Calu3 (cell line): Measurements from ENCODE around the gene PRKN. TPM values are rescaled to one million over a fixed set of nuclear protein-coding genes. Genes with fewer than 3 reads are reported as not detected.

Source experiments
- Bru-seq: library from RNA; stranded (reverse); fragments of 400-500 nt; gene quantifications from one replicate; lab custom pipeline; 2021; lab: Mats Ljungman, UMichigan
- BruChase-seq, 2 experiments: library from RNA; stranded (reverse); fragments of 400-500 nt; gene quantifications; one replicate each; lab custom pipeline; 2021; lab: Mats Ljungman, UMichigan
- BruUV-seq: library from RNA; stranded (reverse); fragments of 400-500 nt; replicated peaks from 2 replicates; lab custom pipeline; 2021; lab: Mats Ljungman, UMichigan
- CTCF ChIA-PET: fragments of 300-600 bp; sonication (Branson Sonifier 250); formaldehyde crosslinking; loops from one replicate; lab custom pipeline; 2022; ENCODE audit warnings: antibody characterized with exemption; lab: Charles Lee
- DNase-seq: peaks from one replicate; pipeline ENCODE4 v3.0.0; 2022
- H3K27ac Mint-ChIP-seq: one replicate; pipeline ENCODE4 v1.8.0; 2022; ENCODE audit warnings: mixed read lengths; ENCODE audit not compliant: unreplicated experiment
- H3K27me3 Mint-ChIP-seq: one replicate; pipeline ENCODE4 v1.8.0; 2022; ENCODE audit warnings: mixed read lengths; ENCODE audit not compliant: unreplicated experiment
- H3K36me3 Mint-ChIP-seq: one replicate; pipeline ENCODE4 v1.8.0; 2022; ENCODE audit warnings: mild to moderate bottlenecking, moderate library complexity, mixed read lengths; ENCODE audit not compliant: insufficient read depth, unreplicated experiment
- H3K4me1 Mint-ChIP-seq: one replicate; pipeline ENCODE4 v1.8.0; 2022; ENCODE audit warnings: mild to moderate bottlenecking, low read depth, mixed read lengths; ENCODE audit not compliant: unreplicated experiment
- H3K4me3 Mint-ChIP-seq: one replicate; pipeline ENCODE4 v1.8.0; 2022; ENCODE audit warnings: mild to moderate bottlenecking, low read depth, moderate library complexity, mixed read lengths; ENCODE audit not compliant: unreplicated experiment
- H3K9me3 Mint-ChIP-seq: one replicate; pipeline ENCODE4 v1.8.0; 2022; ENCODE audit warnings: low read depth, mixed read lengths; ENCODE audit not compliant: unreplicated experiment
- intact Hi-C: fragments of 100-400 bp; cut with micrococcal nuclease; formaldehyde crosslinking; loops from one replicate; pipeline ENCODE4 v1.10.0; 2022; ENCODE audit not compliant: unreplicated experiment
- long read RNA-seq: library from polyadenylated mRNA; stranded (forward); transcript quantifications from one replicate; pipeline ENCODE4 v2.0.0, GENCODE V29; 2022
- total RNA-seq: library from RNA; stranded (reverse); gene quantifications from 2 replicates; pipeline ENCODE4 v1.2.3, GENCODE V29; 2022
- TF ChIP-seq, protein P1 (sequence below): fragments of 200-600 bp; IDR thresholded peaks from one replicate; pipeline ENCODE4 v1.8.0; 2022; ENCODE audit warnings: antibody characterized with exemption; ENCODE audit not compliant: unreplicated experiment

Gene PRKN
- total RNA-seq: 2.4 and 3.8 TPM in 2 replicates
- percentile 30 among the genes with signal in this experiment for Bru-seq, nascent RNA
- percentile 36 among the genes with signal in this experiment for BruChase-seq, experiment 1, labeled RNA remaining after a 6-hour chase
- percentile 33 among the genes with signal in this experiment for BruChase-seq, experiment 2, labeled RNA remaining after a 2-hour chase
- long read RNA-seq, partial matches to known transcripts: 0 of 2 reads
- long read RNA-seq, other reads (novel, unspliced or antisense): 2 of 2 reads

DNA sequence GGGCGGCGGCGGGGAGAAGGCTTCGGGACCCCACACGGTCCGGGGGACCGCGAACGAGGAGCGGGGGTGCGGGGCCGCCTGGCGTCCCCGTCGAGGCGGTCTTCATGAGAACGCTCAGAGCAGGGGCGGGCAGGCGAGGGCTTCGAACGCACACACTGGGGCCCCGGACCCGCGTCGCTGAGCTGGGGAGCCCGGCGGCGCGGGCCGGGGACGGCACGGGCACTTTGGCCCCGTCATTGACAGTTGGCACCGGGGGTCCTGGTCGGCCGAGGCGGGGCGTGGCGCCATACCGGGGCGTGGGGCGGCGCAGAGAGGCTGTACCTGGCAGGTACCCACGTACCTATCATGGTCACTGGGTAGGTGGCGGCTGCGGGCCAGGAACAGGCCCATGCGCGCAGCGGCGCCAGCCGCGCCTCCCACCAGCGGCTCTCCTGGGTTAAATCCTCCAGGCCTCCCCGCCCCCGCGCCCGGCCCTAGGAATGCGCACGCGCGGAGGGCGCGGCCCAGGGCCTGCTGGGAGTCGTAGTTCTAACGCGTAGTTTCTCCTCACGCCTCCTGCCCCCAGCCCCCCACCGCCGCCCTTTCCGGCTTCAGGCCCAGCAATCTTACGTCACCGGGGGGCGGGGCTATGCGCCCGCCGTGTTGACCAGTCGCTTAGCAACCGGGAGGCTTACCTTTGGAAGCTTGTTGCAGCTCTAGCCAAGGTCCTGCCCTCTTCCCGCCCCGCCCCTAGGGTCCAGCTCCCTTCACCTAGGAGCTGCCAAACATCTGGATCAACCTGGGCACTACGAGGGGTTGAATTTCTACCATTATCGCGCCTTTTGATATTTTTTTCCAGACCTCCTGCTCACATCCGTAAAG is at the start of gene PRKN, which contains the start of gene PACRG:
PRKN (minus strand) TSS at position 445 of the 861 bp plus-strand sequence.
PACRG (plus strand) TSS at position 653 of the 861 bp plus-strand sequence.
- Mint-ChIP-seq H3K36me3 (peaks cover 18% of the 10 kb centered on the region), H3K9me3 (no peaks in the 10 kb centered on the region), H3K27me3 (no peaks in the 10 kb centered on the region), H3K4me3 (peak within 1 kb of the TSS; percentile 80), H3K4me1 (peaks cover 10% of the 10 kb centered on the region), H3K27ac (peak within 1 kb of the TSS; percentile 89)
- CTCF ChIA-PET: no interaction called here
- TF ChIP-seq, protein P1, sequence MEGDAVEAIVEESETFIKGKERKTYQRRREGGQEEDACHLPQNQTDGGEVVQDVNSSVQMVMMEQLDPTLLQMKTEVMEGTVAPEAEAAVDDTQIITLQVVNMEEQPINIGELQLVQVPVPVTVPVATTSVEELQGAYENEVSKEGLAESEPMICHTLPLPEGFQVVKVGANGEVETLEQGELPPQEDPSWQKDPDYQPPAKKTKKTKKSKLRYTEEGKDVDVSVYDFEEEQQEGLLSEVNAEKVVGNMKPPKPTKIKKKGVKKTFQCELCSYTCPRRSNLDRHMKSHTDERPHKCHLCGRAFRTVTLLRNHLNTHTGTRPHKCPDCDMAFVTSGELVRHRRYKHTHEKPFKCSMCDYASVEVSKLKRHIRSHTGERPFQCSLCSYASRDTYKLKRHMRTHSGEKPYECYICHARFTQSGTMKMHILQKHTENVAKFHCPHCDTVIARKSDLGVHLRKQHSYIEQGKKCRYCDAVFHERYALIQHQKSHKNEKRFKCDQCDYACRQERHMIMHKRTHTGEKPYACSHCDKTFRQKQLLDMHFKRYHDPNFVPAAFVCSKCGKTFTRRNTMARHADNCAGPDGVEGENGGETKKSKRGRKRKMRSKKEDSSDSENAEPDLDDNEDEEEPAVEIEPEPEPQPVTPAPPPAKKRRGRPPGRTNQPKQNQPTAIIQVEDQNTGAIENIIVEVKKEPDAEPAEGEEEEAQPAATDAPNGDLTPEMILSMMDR: no peak
- peak; percentile 100 for DNase-seq
- intact Hi-C loops: loop anchor here (10.0 kb wide), 1 partner anchor 973 kb away; no protein-coding TSS in a partner anchor
- no TSS peak for BruUV-seq

DNA sequence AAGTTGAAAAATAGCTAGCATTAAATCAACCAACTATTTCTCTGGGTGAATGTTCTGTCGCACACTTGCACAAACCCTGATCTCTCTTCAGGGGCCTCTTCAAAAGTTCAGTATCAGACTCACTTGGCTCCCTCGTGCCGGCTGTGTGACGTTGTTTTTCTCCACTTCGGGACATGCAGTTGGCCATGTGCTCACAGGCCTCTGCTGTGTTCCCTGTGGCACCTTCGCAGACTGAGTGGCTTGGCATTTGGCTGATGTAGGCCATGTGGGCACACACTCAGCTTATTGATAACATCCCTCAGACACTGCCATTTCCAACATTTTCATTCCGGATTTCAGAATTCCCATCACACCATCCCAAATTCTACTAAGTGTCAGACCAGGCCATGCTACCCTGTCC is 49.5 kb upstream of the PRKN start:
- intact Hi-C loops: no loop called here

DNA sequence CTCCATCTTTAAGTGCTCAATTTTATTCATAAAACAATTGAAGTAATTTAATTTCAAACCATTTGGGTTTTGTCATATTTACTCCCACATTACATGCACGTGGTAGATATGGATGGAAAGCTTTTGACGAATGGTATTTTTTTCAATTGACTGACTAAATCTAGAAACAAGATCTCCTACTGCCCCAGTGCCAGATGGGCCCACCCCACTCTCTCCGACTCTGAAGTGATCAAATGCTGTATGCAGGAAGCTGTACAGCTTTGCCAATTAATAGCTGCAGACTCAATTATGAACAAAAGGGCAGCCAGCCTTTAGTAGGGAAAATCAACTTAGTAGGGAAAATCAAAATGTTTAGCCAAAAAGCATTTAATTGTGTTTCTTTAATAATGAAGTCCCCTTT is 46.4 kb upstream of the PRKN start:
- H3K27ac Mint-ChIP-seq: no peak overlapping the region
- H3K4me3 Mint-ChIP-seq: no peak overlapping the region
- no peaks in the 10 kb centered on the region for H3K27me3 Mint-ChIP-seq
- CTCF ChIA-PET: no interaction called here
- no TSS peak for BruUV-seq
- intact Hi-C loops: loop anchor here (2.0 kb wide), 1 partner anchor 35 kb away; no protein-coding TSS in a partner anchor
- H3K9me3 Mint-ChIP-seq: no peaks in the 10 kb centered on the region
- H3K36me3 Mint-ChIP-seq: no peaks in the 10 kb centered on the region
- no peaks in the 10 kb centered on the region for H3K4me1 Mint-ChIP-seq
- DNase-seq: no peak
- TF ChIP-seq, protein P1: no peak

More for the DNA sequence above, 49.5 kb upstream of the PRKN start:
- BruUV-seq: no TSS peak
- no peak overlapping the region for H3K27ac Mint-ChIP-seq
- peaks cover 7% of the 10 kb centered on the region for H3K9me3 Mint-ChIP-seq
- DNase-seq: no peak
- H3K27me3 Mint-ChIP-seq: no peaks in the 10 kb centered on the region
- CTCF ChIA-PET: no interaction called here
- no peaks in the 10 kb centered on the region for H3K4me1 Mint-ChIP-seq
- TF ChIP-seq, protein P1: no peak
- no peaks in the 10 kb centered on the region for H3K36me3 Mint-ChIP-seq
- H3K4me3 Mint-ChIP-seq: no peak overlapping the region

- no peak for DNase-seq
These were observed 44.9 kb upstream of the PRKN start for GRCh38 chr6:162772466-162772865.

More at GRCh38 chr6:162772466-162772865, 44.9 kb upstream of the PRKN start:
- BruUV-seq: no TSS peak
- no peak overlapping the region for H3K27ac Mint-ChIP-seq
- H3K4me1 Mint-ChIP-seq: no peaks in the 10 kb centered on the region
- H3K9me3 Mint-ChIP-seq: no peaks in the 10 kb centered on the region
- CTCF ChIA-PET: no interaction called here
- no peaks in the 10 kb centered on the region for H3K27me3 Mint-ChIP-seq
- TF ChIP-seq, protein P1: no peak
- no peaks in the 10 kb centered on the region for H3K36me3 Mint-ChIP-seq
- H3K4me3 Mint-ChIP-seq: no peak overlapping the region
- intact Hi-C loops: loop anchor here (2.0 kb wide), 1 partner anchor 36 kb away; no protein-coding TSS in a partner anchor
